Cardiac fibroblast (primary cell): ENCODE measurements around the gene ACYP2.
A peak's percentile ranks its signal among the peaks of the same experiment; 100 is the strongest.

Source experiments
- DNase-seq, 2 donors: peaks; one replicate each; pipeline versions ENCODE4 v3.0.0 to v3.0.0-alpha.2; 2010; ENCODE audit warnings: low read depth in 2 of 2
- H3K4me3 ChIP-seq, 2 donors: replicated peaks in 1 of 2; 1 replicate in 1 of 2; 2 replicates in 1 of 2; pipeline ENCODE4 v1.5.1; 2011; ENCODE audit warnings: low read depth in 2 of 2, low read length in 2 of 2, mild to moderate bottlenecking in 2 of 2, moderate library complexity in 1 of 2
- CTCF ChIP-seq: IDR thresholded peaks from one replicate; pipeline ENCODE4 v1.5.1; 2011; ENCODE audit warnings: low read depth, mild to moderate bottlenecking, low read length, inconsistent platforms

Gene ACYP2

GRCh38 chr2:54183972-54184371 is 68.6 kb downstream of the ACYP2 start:
- DNase-seq = no peak
- no peak for TF ChIP-seq CTCF
- H3K4me3 ChIP-seq = no peak overlapping the region

GRCh38 chr2:54185105-54185504 is 69.7 kb downstream of the ACYP2 start:
- no peak for TF ChIP-seq CTCF
- DNase-seq = no peak
- H3K4me3 ChIP-seq = no peak overlapping the region

GRCh38 chr2:54187331-54187730 is 71.9 kb downstream of the ACYP2 start:
- DNase-seq = no peak
- H3K4me3 ChIP-seq = no peak overlapping the region
- TF ChIP-seq CTCF = no peak

- TF ChIP-seq CTCF = no peak
- no peak for DNase-seq
- H3K4me3 ChIP-seq = no peak overlapping the region
These were observed 74.1 kb downstream of the ACYP2 start for GRCh38 chr2:54189539-54189938.

GRCh38 chr2:54191361-54192135 is 76.1 kb downstream of the ACYP2 start:
- peak in 1 of 2 donors; percentile 2 for DNase-seq
- TF ChIP-seq CTCF = no peak
- H3K4me3 ChIP-seq = no peak overlapping the region

GRCh38 chr2:54194761-54195750 is 79.6 kb downstream of the ACYP2 start:
- no peak for TF ChIP-seq CTCF
- H3K4me3 ChIP-seq = no peak overlapping the region
- no peak for DNase-seq
